GM18951 (cell line): ENCODE measurements around the gene TSPOAP1.

ENCODE experiments used
- POLR2A ChIP-seq: IDR thresholded peaks from 4 replicates; pipeline ENCODE4 v1.6.1; 2011; ENCODE audit warnings: mild to moderate bottlenecking; ENCODE audit not compliant: insufficient read length, insufficient read depth; ENCODE audit errors: extremely low read depth
- in situ Hi-C: fragments of 300-500 bp; cut with MboI; formaldehyde crosslinking; loops from one replicate; pipeline ENCODE4 v1.12.0; 2022; ENCODE audit warnings: low sequenced_read_pairs, mixed read lengths, inconsistent platforms; ENCODE audit not compliant: unreplicated experiment

The TSPOAP1 gene

DNA sequence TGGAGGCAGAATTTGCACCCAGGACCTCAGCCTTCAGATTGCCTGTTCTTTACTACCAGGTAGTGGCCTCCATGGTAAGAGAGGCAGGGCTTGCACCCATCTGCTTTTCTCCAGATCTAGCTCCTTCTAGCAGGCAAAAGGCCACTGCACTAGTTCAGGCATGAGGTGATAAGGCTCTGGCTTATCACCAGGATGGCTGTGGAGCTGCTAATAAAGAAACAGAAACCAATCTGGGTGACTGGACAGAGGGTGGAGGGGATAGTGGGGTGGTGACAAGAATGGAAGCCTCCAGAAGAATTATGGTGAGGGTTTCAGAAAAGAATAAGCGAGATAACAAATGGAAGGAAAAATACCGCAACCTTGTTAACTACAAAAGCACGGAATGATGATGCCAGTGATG is 38.9 kb upstream of the TSPOAP1 start:
- no peak for TF ChIP-seq POLR2A
- in situ Hi-C loops = no loop called here

DNA sequence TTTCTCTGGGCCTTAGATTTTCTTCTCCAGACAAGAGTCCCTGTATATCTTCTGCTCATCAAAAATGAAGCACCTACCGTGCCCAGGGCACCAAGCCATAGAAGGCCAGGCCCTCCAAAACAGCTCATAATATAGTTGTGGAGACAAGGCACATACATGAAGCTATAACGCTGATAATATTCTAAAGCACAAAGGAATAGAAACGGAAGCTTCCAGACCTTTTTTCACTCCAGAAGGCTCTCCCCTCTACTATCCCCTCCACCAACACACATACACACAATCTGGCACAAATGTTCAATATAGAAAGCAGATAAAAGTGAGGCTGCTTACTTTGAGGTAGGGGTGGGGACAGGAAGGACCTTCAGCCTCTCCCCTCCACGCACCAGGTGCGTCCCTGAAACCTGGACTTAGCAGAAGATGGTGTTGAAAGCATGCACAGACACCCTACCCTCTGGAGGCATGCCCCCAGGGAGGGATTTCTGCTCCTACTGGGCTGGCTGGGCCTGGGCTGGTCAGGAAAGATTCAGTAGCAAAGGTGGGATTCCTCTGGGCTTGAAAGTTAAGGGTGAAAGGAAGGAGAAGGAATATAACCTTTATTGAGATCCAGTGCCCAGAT is 37.5 kb upstream of the TSPOAP1 start:
- TF ChIP-seq POLR2A = no peak
- in situ Hi-C loops = no loop called here

DNA sequence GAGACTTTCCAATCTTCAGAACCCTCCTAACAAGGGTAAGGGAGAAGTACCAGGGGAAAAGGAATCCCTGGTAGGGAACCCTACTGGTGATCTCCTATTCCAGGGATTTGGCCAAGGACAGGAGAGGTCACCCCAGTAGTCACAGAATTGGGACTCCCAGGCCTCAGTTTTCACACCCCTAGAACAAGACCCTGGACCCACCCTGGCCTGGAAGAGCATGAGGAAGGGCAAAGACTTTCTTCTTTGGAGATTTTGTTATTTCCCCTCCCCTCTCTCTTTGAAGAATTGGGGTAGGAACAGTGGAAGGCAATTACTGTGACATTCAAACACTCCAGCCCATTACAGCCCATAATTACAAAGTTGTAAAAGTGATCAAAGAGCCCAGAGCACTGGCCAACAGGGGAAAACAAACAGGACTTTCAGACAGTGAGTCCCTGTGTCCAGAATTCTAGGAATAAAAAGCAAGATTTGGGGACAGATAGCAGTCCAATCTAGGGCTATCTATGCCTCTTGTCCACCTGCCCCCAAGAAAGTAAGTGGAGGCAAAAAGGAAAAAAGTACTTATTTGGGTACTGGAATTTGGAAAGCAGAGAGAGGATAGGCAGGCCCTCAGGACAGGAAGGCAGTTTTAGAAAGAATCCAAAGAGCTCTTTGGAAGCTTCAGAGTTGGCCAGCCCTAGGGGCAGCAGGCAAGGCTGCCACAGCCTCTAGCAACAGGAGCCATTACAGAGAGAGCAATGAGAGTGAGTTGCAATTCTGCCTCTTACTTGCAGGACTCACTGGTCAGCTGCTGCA is 36.8 kb upstream of the TSPOAP1 start:
- no peak for TF ChIP-seq POLR2A
- in situ Hi-C loops = no loop called here

DNA sequence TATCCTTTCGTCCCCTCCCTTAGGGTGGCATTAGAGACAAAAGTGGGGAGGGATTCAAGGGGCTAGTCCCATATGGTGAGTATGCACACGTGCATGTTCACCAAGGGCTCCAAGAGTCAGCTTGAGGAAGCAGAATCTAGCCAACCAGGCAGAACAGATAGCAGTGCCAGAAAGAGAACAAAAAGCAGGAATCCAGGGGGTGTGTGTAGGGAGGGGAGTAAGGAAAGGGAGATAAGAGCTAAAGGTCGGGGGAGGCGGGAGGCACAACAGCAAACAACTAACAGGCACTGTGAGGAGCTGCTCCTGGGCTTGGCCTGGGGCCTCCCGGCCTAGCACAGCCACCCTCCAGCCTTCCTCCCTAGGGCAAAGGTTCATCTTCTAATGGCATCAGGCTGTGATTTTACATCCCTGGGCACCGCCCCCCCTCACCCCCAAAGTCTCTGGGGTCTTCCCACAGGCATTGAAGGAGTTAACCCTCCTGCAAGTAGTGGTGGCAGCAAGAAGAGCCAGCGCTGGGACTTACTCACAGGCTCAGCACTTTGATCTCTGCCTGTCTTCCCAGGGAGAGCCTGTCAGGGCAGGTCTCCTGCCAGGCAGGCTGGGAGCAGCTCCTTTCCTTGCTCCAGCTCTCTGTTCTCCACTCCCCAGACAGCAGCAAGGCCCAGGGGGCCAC is 35.8 kb upstream of the TSPOAP1 start:
- in situ Hi-C loops = no loop called here
- no peak for TF ChIP-seq POLR2A

DNA sequence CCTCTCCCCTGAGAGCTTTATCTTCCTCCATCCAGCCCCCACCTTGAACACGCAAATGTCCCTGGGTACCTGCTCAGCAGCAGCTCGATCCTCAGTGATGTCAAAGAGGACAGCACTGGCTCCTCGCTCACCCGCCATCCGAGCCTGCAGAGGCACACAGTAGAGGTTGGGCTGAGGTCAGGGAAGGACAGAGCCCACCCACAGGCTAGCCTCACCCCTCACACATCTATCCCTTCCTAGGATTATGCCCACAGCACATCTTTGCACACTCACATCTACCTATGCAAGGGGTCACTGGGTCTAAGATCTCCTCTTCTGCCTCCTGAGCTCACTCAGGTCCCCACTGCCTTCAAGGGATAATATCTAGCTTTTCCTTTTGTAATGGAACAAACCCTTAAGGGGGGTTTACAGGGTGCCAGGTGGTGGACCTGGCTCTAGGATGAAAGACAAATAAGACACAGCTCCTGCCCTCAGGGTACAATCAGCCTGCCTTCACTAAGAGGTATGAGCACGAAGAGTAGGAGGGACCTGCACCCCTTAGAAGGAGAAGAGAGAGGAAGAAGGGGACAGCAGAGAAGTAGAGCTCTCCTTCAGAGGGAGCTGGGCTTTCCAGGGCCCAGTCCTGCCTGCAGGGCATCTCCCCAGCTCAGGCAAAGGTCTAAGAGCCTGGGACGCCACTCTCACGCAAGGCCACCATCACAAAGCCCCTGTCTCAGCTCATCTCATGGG is 35.0 kb upstream of the TSPOAP1 start:
- no peak for TF ChIP-seq POLR2A
- in situ Hi-C loops = no loop called here

DNA sequence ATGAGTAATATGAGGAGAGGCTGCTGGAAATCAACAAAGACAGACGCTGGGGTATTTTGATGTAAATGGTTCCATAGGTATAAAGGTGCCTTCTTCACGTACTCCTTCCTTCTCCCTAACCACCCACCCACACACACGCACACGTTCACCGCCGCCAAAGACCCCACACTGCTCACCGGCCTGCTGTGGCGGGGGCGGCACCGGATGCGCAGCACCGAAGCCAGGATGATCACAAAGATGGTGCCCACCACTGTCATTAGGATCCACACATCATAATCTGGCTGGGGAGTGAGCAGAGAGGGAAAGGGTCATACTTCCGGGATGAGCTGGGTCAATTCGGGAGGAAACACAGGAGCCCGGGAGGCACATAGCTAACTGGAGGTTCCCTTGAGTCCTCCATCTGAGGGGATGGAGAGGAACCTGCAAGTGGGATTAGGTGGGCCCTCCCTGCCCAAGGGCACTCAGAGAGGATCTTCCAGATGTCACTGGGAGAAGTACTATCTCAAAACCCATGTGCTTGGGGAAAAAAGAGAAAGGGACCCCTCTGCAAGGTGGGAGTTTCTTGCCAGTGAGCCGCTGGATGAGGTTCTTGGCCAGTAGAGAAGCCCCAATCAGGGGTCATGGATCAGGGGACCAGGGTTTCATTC is 33.9 kb upstream of the TSPOAP1 start:
- in situ Hi-C loops = no loop called here
- TF ChIP-seq POLR2A = no peak

DNA sequence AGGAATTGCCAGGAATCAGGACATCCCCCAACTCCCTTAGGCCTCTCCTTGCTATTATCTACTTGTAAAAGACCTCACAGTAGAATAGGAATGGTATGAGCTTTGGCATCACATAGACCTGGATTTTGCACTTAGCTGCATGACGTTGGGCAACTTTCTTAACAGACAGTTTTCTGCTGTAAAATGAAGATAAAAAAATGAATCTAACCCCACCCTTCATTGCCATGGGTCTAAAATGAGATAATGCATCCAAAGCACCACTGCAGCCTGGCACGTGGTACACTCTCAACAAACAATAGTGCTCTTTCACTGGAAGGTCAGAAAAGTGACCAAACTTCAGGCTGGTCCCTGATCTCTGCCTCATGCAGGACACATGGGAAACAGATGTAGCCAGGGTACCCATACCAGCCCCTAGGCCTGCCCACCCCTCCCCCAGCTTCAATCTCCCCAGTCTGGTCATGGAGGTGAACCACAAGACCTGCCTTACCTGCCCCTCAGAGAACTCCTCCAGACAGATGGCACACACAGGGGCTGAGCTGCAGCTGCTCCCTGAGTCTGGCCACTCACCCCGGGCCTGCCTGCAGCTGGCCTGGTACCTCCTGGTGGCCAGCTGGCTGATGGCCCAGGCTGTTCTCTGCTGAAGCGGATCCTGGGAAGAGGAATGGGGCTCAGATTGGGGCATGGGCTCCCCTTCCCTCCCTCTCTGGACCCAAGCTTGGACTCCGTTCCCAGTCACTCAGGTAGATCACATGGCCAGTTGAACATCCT is 31.9 kb upstream of the TSPOAP1 start:
- in situ Hi-C loops = no loop called here
- TF ChIP-seq POLR2A = no peak

DNA sequence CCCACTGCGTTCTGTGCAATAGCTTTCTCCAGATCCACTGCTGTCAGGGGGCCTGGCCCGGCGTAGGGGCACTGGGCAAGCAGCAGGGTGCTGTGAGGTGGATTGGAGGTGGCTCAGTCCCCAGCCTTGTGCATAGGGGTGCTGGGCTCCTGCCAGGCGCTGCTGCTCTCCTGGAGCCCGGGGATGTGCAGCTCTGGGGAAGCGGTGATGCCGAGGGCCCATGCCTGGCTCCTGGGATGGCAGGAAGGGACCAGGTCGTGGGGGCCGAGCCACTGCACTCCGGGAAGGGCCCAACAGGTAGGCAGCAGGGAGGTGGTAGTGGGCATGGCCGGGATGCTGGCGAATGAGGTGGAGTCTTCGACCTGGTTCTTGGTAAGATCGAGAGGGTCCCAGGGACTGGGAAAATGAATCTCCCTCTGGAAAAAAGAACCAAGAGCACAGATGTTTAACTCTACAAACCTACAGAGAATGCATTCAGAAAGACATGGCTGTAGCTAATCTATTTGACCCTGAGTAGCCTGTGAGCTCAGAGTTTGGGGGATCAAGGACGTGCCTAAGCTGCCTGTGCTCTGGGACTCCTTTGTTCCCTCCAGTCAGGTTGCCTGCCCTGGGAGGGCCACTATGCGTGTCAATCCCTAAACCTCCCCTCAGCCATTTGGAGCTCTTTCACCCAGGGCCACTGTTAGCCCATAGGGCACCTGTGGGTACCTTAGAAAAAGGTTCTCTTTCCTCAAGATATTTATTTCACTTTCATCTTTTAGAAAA is 30.0 kb upstream of the TSPOAP1 start:
- in situ Hi-C loops = no loop called here
- no peak for TF ChIP-seq POLR2A

DNA sequence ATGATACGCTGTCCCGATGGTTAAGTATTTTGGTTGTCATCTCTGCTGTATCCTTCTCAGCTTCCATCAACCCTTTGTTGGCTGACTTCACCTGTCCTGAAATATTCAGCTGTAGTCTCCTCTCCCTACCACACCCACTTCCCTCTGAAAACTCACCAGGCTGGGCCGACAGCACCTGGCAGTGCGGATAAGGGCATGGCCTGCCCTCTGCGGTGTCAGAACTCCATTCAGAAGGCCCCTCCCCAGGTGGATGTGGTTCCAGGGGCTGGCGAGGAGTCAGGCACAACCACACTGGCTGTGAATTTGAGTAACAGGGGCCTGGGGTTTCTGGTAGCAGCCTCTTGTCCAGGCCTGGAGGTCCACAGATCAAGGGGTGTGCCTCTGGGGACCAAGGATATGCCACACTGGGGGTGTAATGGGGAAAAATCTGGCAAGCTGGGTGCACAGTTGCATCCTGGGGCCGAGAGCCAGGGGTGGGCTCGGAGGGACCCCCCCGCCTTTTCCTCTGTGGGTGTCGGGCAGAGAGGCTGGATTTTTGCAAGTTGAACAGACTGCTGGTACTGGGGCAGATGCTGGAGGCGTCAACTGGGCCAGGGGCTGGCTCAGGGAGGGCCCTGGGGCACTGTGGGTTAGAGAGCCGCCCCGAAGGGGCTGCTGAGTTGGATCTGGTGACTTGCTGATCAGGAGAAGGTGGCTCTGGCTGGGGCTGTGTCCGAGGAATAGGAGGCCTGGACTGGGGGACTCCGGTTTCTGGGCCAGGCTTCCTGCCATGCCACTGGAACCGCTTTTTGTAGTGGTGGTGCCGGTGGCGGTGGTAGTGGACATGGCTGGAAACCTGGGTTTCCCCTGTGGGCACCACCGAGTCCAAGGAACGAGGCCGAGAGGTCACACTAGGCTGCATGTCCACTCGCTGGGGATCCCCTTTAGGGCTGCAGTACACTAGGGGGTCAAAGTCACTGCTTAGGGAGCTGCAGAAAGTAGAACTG is 29.0 kb upstream of the TSPOAP1 start:
- in situ Hi-C loops = no loop called here
- no peak for TF ChIP-seq POLR2A

DNA sequence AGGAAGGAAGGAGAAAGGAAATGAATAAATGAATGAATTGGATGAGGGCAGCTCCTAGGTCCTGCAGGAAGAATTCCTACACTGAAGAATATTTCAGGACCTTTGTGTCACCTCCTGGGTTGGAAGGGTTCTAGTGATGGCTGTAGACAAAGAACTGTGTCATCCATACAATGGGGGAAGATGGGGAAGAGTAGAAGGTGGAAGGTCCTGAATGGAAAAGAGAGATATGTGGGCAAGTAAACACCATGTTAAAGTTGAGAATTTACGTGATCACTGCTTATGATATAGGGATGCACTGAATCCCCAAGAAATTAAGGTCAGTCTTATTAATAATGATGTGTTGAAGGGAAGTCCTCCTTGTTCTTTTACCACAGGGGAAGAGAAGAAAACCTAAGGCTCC is 27.6 kb upstream of the TSPOAP1 start:
- TF ChIP-seq POLR2A = no peak
- in situ Hi-C loops = no loop called here

DNA sequence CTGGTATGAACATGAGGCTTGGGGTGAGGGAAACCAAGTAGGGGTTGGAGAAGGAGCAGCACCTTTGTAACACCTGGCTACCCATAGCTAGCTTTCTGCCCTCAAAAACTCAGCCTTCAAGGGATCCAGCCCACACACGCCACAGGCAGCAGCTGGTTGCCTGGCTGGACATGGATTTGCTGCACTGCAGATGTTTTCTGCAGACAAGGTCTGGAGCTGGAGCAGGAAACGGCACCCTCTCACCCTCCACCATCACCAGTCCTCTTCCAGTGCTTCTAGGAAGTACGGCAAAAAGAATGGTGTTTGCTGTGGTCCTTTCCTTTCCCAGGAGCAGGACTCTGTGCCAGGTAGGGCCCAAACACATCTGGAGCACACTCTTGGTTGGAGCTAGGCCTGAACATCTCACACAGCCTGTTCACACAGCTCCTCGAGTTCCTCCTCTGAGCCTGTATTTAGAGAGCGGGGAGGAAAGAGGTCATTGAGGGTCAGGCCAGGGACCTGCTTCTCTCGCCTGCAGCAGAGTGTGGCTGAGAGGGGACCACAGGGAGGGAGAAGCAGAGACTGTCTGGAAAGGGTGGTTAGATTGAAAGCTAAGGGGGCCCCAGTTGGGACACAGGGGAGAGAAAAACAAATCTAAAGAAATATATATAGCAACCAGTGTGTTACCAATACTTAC is 26.1 kb upstream of the TSPOAP1 start:
- in situ Hi-C loops = no loop called here
- TF ChIP-seq POLR2A = no peak
